Posterior cingulate gyrus (tissue), 11 donors: ENCODE measurements around the gene DUS2.
"Not testable (repeated sequence)": the region's sequence is repeated elsewhere in the genome, so short reads cannot be mapped to it uniquely, and the experiment has no call there.

Source experiments
- DNase-seq, 10 donors: peaks; one replicate each; pipeline versions ENCODE4 v3.0.0 to v3.0.0-alpha.2; 2020 to 2021; ENCODE audit warnings: mixed read lengths in 3 of 10
- intact Hi-C: fragments of 100-400 bp; cut with DNase I; formaldehyde crosslinking; loops from one replicate; pipeline ENCODE4 v1.15.1; 2023

DUS2 gene

GRCh38 chr16:68113059-68113761 lies 90.1 kb downstream of the DUS2 start:
- DNase-seq = no peak
- intact Hi-C loops = no loop called here

DNA sequence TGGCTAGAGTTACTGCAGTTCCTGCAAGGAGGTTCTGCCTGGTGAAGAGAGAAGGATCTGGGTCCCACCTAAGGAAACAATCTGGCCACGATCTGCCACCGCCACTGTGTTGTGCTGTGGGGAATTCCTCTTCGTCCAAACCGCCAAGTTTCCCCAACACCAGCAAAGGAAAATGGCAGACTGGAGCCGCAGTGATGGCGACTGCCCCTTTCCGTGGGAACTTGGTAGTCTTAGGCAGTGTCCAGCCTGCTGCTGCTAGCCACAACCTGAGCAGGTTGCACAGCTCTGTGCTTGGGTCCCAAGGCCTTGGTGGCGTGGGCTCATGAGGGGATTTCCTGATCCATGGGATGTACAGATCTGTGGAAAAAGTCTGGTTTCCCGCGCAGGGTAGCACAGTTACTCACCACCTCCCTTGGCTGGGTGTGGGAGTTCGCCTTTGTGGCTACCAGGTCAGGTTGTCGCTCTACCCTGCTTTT lies 90.7 kb downstream of the DUS2 start:
- intact Hi-C loops = no loop called here
- no peak for DNase-seq

DNA sequence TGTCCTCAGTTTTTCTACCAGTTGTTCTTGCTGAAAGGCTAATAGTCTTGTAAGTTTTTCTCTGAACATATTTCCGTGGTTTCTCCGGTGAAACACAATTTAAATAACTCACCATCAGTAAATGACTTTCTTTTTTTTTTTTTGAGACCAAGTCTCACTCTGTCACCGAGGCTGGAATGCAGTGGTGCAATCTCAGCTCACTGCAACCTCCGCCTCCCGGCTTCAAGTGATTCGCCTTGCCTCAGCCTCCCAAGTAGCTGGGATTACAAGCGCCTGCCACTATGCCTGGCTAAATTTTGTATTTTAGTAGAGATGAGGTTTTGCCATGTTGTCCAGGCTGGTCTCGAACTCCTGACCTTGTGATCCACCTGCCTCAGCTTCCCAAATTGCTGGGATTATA lies 91.9 kb downstream of the DUS2 start:
- DNase-seq, intact Hi-C loops: not testable (repeated sequence)

DNA sequence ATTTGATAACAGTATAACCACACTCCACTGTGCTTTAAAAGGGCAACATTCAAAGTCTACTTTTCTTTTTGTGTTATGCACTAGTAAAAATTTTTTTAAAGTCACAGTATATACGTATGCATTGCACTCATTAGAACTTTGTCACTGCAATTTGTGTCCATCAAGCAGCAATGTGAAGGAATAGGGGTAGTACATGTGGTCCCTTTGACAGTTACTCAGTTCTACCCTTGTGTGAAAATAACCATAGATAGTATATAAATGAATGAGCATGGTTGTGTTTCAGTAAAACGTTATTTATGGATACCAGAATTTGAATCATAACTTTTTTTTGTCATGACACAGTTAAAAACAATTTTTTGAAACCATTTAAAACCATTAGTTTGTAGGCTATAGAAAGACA lies 92.8 kb downstream of the DUS2 start:
- DNase-seq = no peak
- intact Hi-C loops = no loop called here

DNA sequence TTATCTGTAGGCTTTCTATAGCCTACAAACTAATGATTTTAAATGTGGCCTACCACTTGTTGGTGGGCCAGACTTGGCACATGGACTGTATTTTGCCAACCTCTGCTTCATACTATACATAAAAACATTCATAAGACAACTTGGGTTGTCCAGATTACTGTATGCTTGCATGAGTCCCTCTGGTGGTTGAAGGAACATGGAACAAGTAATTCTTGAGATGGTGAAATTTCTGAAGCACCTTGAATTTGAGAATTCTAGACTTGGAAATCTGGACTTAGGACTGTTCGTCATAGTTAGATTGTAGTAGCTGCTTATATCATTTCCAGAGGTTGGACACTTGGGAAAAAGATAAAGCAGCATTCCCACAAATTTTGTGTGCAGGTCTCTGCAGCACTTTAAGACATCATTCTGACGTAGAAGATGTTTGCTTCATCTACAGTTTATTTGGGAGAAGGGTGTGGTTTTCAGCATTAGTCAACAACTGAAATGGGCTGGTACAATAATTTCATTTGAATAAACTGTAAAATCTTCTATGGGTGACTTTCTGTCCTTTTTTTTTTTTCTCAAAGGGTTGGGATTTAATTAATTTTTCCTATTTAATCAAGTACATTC lies 93.3 kb downstream of the DUS2 start:
- DNase-seq = no peak
- intact Hi-C loops = no loop called here

- intact Hi-C loops = no loop called here
- DNase-seq = no peak
These were observed 94.8 kb downstream of the DUS2 start for GRCh38 chr16:68117884-68118283.

- not testable (repeated sequence) for DNase-seq
These were observed 95.9 kb downstream of the DUS2 start for GRCh38 chr16:68118954-68119353.

GRCh38 chr16:68120496-68120895 lies 97.4 kb downstream of the DUS2 start:
- DNase-seq, intact Hi-C loops: not testable (repeated sequence)

More at GRCh38 chr16:68118954-68119353, 95.9 kb downstream of the DUS2 start:
- intact Hi-C loops = not testable (repeated sequence)

DNA sequence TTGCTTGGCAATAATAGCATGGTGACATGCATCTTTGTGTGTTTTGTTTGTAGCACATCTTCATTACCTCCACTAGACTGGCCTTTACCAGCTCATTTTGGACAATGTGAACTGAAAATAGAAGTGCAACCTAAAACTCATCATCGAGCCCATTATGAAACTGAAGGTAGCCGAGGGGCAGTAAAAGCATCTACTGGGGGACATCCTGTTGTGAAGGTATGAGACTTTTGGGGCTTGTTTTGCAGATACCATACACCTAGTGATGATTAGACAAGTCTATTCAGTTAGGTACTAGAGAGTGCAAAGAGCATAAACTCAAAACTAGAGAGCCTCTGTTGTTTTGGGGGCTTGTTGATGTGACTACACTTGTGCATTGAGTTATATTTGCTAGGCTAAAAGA lies 103.3 kb downstream of the DUS2 start:
- intact Hi-C loops = no loop called here
- DNase-seq = no peak

DNA sequence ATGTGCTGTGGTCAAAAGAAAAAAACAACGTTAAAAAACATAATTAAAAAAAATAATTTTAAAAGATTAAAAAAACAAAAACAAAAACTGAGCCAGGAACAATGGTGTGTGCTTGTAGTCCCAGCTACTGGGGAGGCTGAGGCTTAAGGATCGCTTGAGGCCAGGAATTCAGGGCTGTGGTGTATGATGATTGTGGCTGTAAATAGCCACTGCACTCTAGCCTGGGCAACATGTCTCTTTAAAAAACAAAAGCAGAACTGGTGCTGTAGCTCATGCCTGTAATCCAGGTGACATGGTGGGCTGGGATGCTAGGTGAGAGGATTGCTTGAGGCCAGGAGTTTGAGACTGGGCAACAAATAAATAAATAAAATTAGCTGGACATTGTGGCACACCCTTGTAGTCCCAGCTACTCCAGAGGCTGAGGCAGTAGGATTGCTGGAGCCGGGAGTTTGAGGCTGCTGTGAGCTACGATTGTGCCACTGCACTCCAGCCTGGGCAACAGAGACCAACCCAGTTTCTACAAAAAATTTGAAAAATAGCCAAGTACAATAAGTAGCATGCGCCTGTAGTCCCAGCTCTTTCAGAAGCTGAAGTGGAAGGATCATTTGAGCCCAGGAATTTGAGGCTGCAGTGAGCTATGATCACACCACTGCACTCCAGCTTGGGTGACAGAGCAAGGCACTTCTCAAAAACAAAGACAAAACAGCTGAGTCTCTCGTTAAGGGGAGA lies 105.7 kb downstream of the DUS2 start:
- no peak for DNase-seq
- intact Hi-C loops = no loop called here
